Activated CD8-positive, alpha-beta memory T cell treated with anti-CD3 and anti-CD28 coated beads for 36 hours (primary cell): ENCODE measurements around the gene ICA1L. TPM values are rescaled to one million over a fixed set of nuclear protein-coding genes. Genes with fewer than 3 reads are reported as not detected.
"Not testable (repeated sequence)": the region's sequence is repeated elsewhere in the genome, so short reads cannot be mapped to it uniquely, and the experiment has no call there.

Experiments used
- CTCF ChIA-PET: fragments of 350-600 bp; sonication (Branson Sonifier 250); formaldehyde crosslinking; loops from one replicate; lab custom pipeline; 2021; ENCODE audit warnings: antibody characterized with exemption; lab: Charles Lee
- POLR2A ChIA-PET: fragments of 350-600 bp; sonication (Branson Sonifier 250); formaldehyde crosslinking; loops from one replicate; lab custom pipeline; 2021; ENCODE audit warnings: antibody characterized with exemption; lab: Charles Lee
- total RNA-seq, 2 experiments: library from RNA; stranded (reverse); gene quantifications; one replicate each; pipeline ENCODE4 v1.2.3, GENCODE V29; 2021

The ICA1L gene
- total RNA-seq, 2 experiments from 2014 or later, result 4.1 to 6.6 TPM

DNA sequence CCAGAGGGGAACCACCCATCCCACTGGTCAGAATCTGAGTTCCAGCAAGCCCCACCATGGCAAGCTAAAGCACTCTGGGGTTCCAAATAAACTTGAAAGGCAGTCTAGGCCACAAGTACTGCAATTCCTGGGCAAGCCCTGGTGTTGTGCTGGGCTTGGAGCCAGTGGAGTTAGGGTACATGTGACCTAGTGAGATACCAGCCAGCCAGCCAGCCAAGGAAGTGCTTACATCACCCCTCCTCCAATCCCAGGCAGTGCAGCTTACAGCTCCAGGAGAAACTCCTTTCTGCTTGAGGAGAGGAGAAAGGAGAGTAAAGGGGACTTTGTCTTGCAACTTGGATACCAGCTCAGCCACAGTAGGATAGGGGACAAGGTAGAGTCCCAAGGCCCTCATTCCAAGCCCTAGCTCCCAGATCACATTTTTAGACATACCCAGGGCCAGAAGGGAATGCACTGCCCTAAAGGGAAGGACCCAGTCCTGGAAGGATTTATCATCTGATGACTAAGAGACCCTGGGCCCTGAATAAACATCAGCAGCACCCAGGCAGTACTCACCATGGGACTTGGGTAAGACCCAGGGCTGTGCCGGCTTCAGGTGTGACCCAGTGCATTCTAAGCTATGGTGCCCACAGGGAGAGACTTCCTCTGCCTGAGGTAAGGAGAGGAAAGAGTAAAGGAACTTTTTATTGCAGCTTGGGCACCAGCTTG lies 64.0 kb downstream of the ICA1L start:
- CTCF ChIA-PET, POLR2A ChIA-PET: not testable (repeated sequence)

DNA sequence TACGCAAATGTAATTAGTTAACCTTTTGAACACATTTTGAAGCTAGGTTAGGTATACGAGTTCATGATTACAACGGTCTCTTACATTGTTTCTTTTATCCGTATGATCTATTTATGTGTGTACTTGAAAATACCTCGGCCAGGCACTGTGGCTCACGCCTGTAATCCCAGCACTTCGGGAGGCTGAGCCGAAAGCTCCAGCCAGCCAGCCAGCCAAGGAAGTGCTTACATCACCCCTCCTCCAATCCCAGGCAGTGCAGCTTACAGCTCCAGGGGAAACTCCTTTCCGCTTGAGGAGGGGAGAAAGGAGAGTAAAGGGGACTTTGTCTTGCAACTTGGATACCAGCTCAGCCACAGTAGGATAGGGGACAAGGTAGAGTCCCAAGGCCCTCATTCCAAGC lies 65.7 kb downstream of the ICA1L start:
- CTCF ChIA-PET, POLR2A ChIA-PET: not testable (repeated sequence)

DNA sequence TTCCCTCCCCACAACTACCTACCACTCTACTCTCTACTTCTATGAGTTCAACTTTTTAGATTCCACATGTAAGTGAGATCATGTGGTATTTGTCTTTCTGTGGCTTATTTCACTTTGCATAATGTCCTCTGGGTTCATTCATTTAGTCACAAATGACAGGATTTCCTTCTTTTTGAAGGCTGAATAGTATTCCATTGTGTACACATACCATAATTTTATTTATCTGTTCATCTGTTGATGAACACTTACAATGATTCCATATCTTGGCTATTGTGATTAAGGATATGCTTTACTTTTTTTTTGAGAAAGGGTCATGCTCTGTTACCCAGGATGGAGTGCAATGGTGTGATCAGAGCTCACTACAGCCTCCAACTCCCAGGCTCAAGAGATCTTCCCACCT lies 73.6 kb downstream of the ICA1L start:
- ChIA-PET CTCF (no interaction called here), POLR2A (no interaction called here)

DNA sequence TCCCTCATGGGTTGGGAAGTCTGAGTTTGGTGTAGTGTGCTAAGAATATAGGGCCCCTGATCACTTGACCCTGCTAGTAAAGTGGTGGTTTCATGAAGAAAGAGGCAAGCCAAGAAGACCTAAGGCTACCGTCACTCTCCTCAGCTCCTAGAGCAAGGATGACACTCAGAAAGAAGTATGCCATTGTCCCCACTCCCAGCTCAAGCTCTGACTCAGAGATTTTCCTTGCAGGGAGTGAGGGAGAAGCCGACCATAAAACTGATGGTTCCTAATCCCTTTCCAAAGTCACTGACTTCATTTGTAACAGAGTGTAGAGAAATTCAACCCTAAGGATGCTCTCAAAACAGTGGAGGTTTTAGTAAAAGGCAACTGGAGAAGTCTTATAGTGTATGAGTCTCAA lies 80.9 kb downstream of the ICA1L start:
- POLR2A ChIA-PET, result no interaction called here
- CTCF ChIA-PET, result no interaction called here

DNA sequence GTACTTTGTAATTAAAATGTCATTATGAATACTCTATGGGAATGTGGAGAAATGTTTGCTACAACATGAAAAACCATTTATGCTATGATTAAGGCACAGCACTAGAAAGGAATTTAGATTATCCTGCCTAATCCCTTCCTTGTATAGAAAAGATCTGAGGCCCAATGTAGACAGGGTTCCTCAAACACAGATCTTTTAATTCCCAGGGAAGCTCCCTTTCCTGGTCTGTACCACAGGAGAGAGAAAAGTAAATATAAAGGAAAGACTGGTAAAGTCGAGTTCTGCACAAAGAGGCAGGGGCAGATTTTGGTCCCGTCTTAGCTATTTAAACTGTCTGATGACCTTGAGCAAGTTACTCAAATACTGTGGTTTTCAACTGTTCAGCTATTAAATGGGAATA lies 84.7 kb downstream of the ICA1L start:
- ChIA-PET CTCF (no interaction called here), POLR2A (no interaction called here)

DNA sequence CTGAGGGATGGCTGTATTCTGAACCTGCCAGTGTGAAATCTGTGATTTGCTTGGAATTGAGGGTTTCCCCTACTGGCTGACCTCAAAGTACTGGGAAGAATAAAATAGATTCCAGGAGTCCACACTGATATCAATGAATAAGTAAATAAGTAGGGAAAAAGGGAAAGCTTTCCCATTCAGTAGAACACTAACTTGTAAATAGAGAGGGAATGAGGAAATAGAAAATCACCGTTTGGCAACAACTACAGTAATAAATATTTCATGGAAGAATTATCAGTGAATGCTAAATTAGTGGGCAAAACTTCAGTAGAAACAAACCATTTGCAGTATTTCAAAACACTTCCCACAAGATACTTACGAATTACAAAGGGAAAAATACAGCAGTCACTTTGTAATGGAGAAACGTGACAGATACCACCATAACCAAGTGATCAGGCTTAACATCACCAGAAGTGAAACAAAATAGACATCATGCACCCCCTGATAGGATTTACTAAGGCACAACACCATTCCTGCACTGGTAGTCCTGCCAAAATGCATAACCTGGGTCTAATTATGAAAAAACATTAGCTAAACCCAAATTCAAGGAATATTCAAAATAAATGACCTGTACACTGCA lies 88.5 kb downstream of the ICA1L start:
- CTCF ChIA-PET, result no interaction called here
- POLR2A ChIA-PET, result no interaction called here

DNA sequence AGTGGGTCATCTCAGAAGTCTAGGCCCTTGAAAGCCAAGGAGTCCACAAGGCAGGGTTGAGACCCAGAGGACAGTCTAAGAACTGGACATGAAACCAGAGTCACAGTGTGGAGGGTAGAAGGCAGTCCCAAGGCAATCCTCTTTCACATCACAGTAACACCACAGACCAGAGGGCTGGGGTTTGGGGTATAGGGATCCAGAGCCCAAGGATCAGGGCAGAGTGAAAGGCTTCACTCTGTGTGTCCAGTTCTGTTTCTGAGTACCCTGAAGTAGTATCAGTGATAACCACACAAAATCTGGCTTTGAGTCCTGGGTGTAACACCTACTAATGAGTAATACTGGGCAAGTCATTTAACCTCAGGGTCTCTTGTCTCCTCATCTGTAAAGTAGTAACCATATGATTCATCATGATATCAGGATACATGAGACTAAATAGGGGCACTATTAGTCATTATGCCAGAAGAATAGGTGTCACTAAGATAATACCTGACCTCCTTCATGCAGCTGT lies 91.0 kb downstream of the ICA1L start:
- ChIA-PET CTCF (no interaction called here), POLR2A (no interaction called here)

DNA sequence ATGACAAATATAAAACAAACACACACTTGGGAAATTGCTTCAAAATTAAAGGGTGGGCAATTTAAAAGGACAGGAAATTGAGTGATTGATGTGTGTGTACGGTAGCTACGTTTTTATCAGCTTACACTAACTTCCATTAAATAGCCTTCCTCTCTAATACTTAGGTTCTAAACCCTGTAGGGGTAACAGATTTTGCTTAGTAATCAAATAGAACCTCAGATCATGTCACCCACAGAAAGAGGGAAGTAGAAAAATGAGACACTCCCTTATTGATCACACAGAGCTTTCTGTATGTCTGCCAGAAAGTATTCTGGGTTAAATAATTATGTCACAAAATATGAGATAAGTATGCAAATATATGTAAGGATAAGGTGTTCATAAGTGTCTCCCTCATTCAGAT lies 93.3 kb downstream of the ICA1L start:
- POLR2A ChIA-PET, result no interaction called here
- CTCF ChIA-PET, result no interaction called here

DNA sequence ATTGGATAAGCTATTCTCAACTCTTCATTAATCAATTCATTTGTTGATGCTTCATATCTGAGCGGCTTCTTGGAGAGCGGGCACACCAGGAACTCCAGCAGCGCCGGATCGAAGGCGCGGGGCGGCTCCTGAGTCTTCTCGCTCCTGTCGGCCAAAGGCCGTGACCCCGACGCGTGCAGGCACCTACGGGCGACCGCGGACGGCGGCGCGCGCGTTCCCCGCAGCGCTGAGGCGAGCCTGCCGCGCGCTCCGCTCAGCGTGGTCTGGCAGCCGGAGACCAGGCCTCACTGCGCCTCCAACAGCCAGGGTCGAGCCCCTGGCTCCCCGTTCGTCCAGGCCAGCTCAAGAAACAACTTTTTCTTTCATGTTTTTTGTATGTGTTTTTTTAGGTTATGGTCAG lies 97.5 kb downstream of the ICA1L start:
- POLR2A ChIA-PET, result no interaction called here
- CTCF ChIA-PET, result no interaction called here

DNA sequence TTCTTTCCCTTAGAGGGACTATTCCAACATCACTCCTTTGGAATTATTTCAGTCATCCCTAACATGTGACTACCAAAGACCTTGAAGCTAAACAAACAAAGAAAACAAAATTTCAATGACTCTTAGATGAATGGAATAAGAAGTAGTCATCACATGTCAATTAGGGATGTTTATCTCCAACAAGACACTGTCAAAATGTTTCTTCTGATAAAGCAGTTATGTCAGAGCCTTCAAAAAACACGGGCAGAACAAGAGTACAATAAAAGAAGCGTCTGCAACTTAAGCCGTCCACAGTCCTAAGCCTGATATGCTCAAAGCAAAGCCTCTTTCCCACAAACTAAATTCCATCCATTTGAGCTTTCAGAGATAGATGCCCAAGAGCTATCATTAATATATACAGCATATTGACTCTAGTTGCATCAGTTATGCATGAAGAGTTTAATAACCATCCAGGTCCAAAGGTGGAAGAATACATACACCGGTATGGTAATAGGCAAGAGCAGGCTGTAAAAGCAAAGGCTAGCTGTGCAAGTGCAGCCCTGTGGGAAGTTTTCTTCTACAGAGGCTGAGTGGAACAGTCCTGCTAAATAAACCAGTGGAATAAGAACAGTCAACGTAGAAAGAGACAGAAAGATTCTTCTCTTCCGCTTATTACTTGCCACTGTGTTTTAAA lies 98.1 kb downstream of the ICA1L start:
- CTCF ChIA-PET, result no interaction called here
- POLR2A ChIA-PET, result no interaction called here

DNA sequence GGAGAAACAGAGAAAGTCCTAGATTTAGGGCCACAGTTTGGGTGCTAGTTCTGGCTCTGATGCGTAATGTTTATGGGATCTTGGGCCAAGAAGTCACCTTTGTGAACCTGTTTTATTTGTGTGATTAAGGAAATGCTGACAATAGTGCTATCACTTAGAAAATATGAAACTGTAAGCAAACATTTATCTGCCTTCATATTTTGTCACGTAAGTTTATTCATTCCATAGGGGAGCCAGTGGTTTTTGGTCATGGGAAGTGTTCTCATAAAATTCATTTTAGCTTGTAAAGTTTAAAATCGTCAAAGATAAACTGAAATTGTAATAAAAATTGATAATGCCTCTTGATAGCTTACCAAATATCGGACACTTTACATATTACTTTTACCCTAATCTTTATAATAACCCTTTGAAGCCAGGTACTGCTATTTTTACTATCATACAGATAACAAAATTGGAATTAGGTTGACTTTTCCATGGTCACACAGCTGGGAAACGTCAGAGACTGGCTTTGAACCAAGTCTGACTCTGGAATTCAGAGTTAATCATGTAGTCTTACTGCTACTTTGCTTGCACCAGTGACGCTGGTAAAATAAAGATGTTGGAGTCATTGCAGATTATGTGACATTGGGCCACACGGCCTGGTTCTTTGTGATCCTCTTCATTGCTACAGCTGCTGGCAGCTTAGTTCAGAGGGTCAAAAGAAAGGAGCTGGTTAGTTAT lies 99.7 kb downstream of the ICA1L start:
- POLR2A ChIA-PET, result no interaction called here
- CTCF ChIA-PET, result interaction anchor here (0.5 kb wide), 1 partner anchor 425 kb away, joined by 3 read pairs; no protein-coding TSS in a partner anchor

DNA sequence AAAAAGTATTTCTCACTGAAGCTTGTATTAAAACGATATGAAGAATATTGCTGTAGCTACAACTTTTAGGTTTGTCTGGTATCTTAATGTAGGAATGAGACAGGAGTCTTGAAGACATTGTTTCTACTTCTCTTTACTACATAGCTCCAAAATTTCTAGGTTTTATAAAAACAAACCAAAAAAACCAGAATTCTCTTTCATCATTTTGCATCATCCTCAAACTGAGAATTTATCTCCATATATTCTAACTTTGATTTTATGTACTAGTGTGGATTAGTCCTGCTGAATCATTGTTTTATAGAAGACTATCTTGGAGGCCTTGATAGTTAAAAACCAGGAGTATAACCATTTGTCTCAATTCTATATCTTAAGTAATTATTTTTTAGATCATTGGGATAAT lies 100.2 kb downstream of the ICA1L start:
- ChIA-PET CTCF (interaction anchor here (0.5 to 0.8 kb wide), 2 partner anchors 10 to 425 kb away, joined by 3 read pairs; no protein-coding TSS in a partner anchor), POLR2A (interaction anchor here (0.6 kb wide), 1 partner anchor 217 kb away, joined by 6 read pairs; no protein-coding TSS in a partner anchor)

DNA sequence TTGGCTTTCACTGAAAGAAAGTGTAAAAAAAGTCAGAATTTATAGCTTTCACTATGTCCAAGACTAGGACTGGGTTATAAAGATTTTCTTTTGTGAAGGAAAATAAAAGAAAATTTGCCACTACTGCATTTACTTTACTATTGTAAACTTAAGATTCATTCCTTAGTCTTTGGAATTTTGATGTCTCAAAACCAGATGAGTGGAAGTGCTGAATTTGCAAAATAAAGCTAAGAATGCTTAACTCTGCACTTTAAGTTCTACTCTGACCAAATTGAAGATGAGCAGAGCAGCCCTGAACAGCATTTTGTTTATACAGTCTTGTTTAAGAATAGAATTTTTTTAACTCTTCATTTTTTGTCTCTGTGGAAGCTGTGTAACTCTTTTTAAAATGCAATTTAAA lies 102.4 kb downstream of the ICA1L start:
- ChIA-PET POLR2A (no interaction called here), CTCF (no interaction called here)

DNA sequence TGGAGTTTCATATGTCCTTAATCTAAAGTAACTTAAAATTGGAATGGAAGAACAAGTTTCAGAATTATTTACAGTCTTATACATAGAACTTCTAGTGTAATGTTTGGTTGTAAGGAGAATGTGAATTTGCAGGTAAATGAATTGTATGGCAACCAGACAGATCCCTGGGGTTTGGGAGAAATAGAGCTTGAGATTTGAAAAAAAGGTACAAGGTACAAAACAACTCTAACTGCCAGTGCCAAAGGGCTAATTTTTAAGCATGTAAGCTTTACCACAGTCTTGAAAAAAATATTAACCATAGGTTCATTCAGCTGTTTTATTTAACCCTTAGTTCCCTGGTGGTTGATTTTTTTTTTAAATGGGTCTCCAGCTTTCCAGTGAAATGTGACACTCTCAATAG lies 103.3 kb downstream of the ICA1L start:
- POLR2A ChIA-PET, result no interaction called here
- CTCF ChIA-PET, result no interaction called here

DNA sequence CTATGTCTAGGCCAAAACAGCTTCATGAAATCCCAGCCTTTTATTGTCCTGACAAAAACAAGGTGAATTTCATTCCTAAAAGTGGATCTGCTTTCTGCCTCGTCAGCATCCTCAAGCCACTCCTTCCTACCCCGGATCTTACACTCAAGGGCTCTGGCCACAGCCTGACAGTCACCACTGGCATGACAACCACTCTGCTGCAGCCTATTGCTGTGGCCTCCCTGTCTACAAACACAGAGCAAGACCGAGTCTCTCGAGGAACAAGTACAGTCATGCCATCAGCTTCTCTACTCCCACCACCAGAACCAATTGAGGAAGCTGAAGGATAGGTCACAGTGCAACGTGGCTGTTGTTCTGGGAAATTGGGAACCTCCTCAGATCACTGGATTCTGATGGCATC lies 106.1 kb downstream of the ICA1L start:
- ChIA-PET CTCF (no interaction called here), POLR2A (no interaction called here)

DNA sequence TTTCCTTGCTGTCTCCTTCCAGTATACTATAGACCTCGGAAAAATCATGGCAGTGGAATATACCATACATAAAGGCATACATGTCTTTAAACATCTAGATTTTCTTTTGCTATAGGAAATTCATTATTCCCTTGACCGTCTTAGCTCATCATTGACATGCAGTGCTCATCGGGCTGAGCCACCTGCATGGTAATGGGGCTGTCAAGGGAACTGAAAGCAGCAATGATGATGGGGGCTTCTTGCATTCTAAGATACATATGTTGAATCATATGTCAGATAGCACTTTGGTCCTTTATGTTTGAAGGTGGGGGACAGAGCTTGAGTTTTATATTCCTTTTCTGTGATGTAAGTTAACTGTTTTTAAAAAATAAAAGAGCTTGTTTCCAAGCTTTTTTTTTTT lies 106.6 kb downstream of the ICA1L start:
- ChIA-PET CTCF (no interaction called here), POLR2A (no interaction called here)

DNA sequence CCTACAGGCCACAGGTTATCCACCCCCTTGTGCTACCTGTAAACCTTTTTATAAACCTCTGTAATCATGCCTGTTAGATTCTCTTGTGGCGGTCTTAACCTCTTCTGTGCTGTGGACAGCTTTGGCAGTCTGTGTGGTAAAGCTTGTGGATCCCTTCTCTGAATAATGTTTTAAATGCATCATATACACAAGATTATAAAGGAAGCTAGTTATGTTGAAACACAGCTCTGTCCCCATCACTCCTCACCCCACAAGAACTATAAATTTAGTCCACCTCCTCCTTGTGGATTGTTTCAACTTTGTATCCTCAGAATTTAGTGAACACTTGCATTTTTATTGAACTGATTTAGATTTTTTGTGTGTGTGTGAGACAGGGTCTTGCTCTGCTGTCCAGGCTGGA lies 107.7 kb downstream of the ICA1L start:
- POLR2A ChIA-PET, result no interaction called here
- CTCF ChIA-PET, result no interaction called here

DNA sequence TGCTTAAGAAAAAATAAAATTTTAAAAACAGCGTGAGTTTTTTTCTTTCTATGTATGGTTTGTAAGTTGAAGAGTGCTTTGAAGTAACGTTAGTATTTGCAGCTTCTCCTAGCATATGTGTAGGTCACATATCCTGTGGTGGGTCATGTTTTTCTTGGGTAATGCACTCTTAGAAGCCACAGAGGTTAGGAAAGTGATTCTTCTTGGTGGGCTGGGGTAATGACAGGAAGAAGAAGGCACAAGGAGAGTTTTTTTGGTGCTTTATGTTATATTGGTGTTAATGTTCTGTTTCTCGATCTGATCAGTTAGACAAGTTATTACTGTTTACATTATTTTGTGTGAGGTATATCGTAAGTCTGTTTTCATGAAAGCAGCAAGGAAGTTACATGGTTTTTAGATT lies 109.0 kb downstream of the ICA1L start:
- POLR2A ChIA-PET, result no interaction called here
- CTCF ChIA-PET, result no interaction called here

DNA sequence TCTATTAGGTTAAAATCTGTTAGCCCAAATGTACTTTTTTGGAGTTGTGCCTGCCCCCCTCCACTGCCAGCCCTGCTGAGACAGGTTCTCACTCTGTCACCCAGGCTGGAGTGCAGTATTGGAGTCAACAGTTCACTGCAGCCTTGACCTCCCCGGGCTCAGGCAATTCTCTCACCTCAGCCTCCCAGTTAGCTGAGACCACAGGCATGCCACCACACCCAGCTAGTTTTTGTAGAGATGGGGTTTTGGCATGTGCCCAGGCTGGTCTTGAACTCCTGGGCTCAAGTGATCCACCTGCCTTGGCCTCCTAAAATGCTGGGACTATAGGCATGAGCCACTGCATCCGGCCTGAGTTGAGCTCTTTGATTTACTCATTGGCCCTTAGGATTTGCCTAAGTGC lies 110.7 kb downstream of the ICA1L start:
- CTCF ChIA-PET, result interaction anchor here (1.5 kb wide), 1 partner anchor 10 kb away, joined by 3 read pairs; no protein-coding TSS in a partner anchor
- POLR2A ChIA-PET, result no interaction called here

DNA sequence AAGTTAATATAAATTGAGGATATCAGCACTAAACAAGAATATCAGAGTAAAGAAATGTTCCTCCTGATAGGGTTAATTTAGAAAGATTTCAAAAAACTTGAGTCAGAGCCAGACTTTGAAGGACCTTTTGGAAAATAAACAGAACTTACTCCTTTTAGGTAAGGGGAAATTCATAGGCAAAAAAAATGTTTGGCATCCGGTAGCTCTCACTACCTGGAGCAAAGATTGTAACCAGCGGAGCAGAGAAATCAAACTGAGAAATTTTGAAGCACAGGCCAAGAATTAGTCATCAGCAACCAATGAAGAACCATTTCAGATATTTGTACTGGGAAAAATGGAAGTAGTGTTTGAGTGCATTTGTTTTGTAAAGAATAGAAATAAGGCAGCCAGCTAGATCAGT lies 113.0 kb downstream of the ICA1L start:
- ChIA-PET POLR2A (no interaction called here), CTCF (no interaction called here)
